SH-SY5Y (cell line): ENCODE measurements around the gene TNMD.

Experiments
- GATA2 ChIP-seq: IDR thresholded peaks from 2 replicates; pipeline ENCODE4 v1.6.1; 2011; ENCODE audit warnings: mild to moderate bottlenecking, low read depth, low read length
- GATA3 ChIP-seq: IDR thresholded peaks from 2 replicates; pipeline ENCODE4 v1.6.1; 2011; ENCODE audit warnings: low read depth, mild to moderate bottlenecking, low read length, moderate library complexity

- no peak for TF ChIP-seq GATA2
- TF ChIP-seq GATA3, result no peak
Observed at GRCh38 chrX:100587861-100588260, 3.1 kb downstream of the TNMD start.
